CD4-positive, alpha-beta T cell treated with Interleukin-4 for 4 hours (primary cell): ENCODE measurements around the gene KRTAP9-1.
"Not testable (repeated sequence)": the region's sequence is repeated elsewhere in the genome, so short reads cannot be mapped to it uniquely, and the experiment has no call there.

Experiments used
- DNase-seq: peaks from one replicate; pipeline ENCODE4 v3.0.0-alpha.2; 2020

The KRTAP9-1 gene

DNA sequence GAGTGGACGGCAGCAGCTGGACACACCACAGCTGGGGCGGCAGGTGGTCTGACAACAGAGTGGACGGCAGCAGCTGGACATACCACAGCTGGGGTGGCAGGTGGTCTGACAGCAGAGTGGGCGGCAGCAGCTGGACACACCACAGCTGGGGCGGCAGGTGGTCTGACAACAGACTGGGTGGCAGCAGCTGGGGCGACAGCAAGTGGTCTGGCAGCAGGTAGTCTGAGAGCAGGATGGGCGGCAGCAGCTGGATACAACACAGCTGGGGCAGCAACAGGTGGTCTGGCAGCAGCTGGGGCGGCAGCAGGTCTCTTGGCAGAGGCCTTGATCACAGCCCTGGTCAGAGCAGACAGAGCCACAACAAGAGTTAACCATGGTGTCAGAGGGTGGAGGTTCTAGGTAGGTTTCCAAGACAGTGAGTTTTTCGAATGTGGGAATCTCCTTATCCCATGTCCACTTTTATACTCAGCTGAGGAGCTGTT is 5.2 kb upstream of the KRTAP9-1 start, which contains the start of gene KRTAP4-1:
Gene KRTAP4-1 (minus strand): TSS at position 432 of the 482 bp plus-strand sequence. CDS start 57 bp downstream, at position 375.
- DNase-seq = no peak

DNA sequence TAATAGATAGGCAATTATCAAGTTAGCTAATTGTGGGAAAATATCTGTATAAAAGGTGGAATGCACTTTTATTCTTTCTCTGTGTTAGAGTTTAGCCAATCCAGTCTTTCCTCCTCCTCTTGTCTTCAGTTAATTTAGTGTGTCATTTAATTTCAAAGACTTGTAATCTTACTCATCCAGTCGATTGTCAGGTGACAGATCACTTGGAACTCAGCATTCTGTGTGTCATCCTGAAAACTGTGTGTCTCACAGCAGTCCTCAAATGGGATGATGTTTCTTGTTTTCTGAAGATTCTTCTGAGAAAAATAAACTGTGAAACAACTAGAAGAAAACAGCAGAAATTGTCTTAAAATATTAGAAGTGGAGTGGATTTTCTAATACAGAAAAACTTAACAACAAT is 4.7 kb upstream of the KRTAP9-1 start:
- no peak for DNase-seq

DNA sequence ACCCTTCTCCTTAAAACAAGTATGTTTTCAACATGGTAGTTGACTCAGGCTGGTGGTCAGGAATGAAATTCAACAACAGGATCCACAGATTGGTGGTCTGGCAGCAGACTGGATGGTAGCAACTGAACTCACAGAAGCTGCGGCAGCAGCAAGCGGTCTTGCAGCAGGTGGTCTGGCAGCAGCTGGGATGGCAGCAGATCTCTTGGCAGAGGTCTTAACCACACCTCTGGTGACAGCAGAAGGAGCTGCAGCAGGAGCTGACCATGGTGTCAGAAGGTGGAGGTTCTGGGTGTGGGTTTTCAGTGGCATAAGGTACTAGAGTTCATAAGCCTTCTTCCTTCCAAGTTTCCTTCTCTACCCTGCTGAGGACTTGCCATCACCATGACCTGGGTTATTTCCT is 2.8 kb upstream of the KRTAP9-1 start:
- DNase-seq = no peak

DNA sequence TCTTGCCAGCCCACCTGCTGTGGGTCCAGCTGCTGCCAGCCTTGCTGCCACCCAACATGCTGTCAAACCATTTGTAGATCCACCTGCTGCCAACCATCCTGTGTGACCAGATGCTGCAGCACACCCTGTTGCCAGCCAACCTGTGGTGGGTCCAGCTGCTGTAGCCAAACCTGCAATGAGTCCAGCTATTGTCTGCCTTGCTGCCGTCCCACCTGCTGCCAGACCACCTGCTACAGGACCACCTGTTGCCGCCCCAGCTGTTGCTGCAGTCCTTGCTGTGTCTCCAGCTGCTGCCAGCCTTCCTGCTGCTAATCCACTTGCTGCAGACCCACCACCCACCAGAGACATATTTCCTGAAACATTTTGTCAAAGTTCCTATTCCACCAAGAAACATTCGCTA is 641 bp downstream of the KRTAP9-1 start:
- no peak for DNase-seq

DNA sequence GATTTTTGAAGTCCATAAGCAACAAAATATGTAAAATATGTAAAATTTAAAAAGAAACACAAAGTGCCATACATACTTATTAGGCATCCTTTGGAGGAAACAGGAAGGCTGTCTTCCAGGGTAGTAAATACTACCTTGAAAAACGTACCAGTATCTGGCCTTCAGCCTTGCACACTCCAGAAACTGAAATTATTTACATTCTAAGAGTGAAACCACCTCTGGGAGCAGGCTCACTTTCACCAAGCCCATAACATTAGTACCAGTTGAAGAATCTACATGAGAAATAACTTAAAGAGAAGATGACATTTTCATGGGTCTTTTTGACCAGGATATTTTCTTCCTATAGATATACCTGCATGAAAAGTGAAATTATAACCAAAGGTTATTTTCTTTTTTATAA is 6.4 kb downstream of the KRTAP9-1 start:
- no peak for DNase-seq

DNA sequence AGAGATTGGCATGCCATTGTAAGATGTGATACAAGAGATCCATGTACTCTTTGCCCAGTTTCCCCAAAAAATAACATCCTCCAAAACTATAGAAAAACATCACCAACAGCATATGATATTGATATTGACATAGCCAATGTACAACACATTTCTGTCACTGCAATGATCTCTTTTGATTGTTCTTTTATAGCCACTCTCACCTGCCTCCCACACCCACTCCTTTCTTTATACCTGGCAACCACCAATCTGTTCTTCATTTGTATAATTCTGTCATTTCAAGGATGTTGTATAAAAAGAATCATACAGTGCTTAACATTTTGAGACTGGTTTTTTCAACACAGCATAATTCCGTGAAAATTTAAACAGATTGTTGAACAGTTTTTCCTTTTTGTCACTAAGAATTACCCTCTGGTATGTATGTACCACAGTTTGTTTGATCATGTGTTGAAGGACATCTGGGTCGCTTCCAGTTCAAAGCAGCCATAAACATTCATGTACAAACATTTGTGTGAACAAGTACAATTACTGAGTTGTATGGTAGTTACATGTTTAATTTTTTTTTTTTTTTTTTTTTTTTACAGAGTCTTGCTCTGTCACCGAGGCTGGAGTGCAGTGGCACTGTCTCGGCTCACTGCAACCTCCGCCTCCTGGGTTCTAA is 9.9 kb downstream of the KRTAP9-1 start:
- no peak for DNase-seq

DNA sequence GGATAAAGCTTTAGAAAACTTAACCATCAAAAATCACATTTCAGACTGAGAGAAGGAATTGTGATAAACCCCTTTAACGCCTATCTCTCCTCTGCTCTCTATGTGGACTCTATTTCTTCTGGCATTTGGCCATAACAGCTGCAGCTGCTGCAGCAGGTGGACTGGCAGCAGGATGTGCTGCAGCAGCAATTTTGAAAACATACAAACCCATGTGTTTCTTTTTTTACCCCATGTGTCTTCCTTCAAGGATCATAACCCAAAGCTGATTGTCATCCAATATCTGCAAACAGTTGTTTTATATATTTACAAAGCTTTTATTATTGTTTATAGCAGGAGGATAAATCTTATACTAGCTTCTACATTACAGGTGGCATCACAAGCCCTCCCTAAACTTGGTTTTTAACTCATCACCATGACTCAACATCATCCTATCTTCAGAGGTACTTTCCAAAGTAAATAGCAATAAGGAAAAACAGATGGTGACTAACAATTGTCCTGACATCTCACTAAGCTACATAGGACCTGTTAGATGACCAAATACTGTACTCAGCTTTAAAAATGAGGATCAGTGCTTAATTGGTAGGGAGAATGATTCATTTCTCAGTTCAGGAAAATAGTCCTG is 22.3 kb downstream of the KRTAP9-1 start:
- DNase-seq = no peak

DNA sequence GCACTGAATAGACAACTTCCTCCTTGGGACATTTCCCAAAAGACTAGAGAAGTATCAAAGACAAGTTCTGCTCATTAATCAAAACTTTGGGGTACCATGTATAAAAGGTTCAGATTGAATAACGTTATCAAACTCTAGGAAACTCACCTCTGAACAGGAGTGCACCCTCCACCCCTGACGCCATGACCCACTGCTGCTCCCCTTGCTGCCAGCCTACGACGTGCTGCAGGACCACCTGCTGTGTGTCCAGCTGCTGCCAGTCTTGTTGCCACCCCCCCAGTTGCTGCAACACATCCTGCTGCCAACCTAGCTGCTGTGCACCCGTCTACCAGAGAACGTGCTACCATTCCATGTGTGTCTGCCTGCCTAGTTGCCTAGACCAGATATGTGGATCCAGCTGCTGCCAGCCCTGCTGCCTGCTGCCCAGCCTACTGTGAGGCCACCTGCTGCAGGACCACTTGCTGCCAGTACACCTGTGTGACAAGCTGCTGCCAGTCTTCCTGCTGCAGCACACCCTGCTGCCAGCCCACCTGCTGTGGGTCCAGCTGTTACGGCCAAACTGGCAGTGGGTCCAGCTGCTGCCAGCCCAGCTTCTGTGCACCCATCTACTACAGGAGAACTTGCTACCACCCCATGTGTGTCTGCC is 23.0 kb downstream of the KRTAP9-1 start:
- no peak for DNase-seq

DNA sequence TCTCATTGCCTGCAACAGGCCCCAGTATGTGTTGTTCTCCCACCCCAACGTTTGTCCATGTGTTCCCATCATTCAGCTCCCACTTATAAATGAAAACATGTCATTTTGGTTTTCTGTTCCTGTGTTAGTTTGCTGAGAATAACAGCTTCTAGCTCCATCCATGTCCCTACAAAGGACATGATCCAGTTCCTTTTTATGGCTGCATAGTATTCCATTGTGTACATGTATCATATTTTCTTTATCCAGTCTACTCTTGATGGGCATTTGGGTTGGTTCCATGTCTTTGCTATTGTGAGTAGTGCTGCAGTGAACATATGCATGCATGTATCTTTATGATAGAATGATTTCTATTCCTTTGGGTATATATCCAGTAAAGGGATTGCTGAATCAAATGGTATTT is 26.0 kb downstream of the KRTAP9-1 start:
- DNase-seq = no peak

DNA sequence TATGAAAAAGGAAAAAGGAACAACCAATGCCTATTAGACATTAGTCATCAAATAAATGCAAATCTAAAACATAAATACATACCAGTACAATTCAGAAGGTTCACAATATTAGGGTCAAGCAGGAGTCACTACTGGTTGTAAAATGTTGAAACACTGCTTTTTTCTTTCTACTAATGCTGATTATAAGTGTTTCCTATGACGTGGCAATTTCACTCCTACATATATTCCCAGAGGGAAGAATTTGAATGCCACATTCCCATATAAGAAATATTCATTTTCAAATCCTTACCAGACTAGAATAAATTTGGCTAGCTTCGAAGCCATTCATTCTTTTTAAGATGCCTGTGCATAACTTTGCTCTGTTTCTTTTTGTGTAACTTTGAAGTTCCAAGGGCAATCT is 34.1 kb downstream of the KRTAP9-1 start:
- no peak for DNase-seq

DNA sequence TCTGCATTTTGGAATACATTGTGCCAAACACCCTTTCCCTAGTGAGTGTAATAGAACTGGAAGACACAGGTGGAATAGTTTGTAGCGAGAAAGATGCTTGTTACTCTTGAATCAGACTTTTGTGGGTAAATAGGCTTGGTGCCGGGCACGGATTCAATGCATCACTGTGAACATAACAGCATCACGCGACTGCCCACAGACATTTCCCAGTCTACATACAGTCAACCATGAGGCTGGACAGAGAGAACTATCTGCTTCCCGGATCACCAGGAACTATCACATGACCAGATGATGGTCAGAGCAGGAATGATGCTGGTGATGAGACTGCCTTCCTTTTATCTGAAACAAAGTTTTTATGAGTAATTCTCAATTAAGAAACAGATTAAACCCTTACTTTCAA is 36.4 kb downstream of the KRTAP9-1 start:
- DNase-seq = no peak

DNA sequence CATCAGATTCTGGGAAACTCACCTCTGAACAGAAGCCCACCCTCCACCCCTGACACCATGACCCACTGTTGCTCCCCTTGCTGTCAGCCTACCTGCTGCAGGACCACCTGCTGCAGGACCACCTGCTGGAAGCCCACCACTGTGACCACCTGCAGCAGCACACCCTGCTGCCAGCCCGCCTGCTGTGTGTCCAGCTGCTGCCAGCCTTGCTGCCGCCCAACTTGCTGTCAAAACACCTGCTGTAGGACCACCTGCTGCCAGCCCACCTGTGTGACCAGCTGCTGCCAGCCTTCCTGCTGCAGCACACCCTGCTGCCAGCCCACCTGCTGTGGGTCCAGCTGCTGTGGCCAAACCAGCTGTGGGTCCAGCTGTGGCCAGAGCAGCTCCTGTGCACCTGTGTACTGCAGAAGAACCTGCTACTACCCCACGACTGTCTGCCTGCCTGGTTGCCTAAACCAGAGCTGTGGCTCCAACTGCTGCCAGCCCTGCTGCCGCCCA is 37.0 kb downstream of the KRTAP9-1 start, which contains the start of gene KRTAP9-2:
Gene KRTAP9-2 (plus strand): TSS at position 51 of the 498 bp plus-strand sequence. CDS start 7 bp downstream, at position 58.
- not testable (repeated sequence) for DNase-seq

DNA sequence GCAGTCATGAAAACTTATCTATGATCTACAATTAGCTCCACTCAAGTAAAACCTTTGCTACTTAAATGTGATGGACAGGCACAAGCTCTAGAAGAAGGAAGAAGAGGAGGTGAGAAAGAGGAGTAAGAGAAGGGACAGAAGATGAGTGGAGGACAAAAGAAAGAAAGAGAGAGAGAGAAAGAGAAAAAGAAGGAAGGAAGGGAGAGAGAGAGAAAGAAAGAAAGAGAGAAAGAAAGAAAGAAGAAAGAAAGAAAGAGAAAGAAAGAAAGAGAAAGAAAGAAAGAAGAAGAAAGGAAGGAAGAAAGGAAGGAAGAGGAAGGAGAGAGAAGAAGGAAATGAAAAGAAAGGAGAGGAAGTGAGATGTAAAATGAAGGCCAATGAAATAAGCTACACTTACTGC is 40.4 kb downstream of the KRTAP9-1 start:
- no peak for DNase-seq

DNA sequence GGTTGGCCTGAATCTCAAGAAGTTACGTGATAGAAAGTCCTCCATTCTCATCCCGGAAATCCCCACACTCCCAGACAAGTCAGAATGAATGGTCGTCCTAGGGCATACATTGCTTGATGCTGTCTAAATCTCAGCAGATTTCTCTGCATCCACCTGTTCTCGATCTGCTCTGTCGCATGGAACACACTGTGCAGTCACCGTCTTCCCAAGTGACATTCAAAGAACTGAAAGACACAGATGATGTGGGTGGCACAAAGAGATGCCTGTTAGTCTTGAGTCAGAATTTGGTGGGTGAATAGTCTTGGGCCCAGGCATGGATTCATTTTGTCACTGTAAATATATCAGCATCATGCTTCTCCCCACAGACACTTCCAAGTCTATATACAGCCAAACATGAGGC is 42.0 kb downstream of the KRTAP9-1 start:
- DNase-seq = no peak

DNA sequence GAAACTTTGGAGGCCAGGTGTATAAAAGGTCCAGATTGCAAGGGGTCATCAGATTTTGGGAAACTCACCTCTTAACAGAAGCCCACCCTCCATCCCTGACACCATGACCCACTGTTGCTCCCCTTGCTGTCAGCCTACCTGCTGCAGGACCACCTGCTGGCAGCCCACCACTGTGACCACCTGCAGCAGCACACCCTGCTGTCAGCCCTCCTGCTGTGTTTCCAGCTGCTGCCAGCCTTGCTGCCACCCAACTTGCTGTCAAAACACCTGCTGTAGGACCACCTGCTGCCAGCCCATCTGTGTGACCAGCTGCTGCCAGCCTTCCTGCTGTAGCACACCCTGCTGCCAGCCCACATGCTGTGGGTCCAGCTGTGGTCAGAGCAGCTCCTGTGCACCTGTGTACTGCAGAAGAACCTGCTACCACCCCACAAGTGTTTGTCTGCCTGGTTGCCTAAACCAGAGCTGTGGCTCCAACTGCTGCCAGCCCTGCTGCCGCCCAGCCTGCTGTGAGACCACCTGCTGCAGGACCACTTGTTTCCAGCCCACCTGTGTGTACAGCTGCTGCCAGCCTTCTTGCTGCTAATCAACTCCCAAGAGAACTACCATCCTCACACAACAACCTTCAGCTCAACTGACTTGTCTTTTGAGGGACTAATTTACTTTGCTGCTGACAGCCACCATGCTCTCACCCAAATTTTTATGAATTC is 42.9 kb downstream of the KRTAP9-1 start, which contains the start of gene KRTAP9-3:
Gene KRTAP9-3 (plus strand): TSS at position 51 of the 707 bp plus-strand sequence. CDS start 53 bp downstream, at position 104.
- DNase-seq = not testable (repeated sequence)

DNA sequence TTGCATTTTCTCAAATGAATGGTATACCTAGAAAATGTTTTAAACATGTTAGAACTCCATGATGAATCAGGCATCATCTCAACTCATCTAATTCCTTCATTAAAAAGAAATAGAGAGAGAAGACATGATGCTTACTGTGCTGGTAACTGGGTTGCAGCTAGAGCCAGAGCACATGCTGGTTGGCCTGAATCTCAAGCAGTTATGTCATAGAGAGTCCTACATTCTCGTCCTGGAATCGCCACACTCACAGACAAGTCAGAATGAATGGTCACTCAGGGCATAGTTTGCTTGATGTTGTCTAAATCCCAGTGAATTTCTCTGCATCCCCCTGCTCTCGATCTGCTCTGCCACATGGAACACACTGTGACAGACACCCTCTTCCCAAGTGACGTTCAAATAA is 47.4 kb downstream of the KRTAP9-1 start:
- not testable (repeated sequence) for DNase-seq

DNA sequence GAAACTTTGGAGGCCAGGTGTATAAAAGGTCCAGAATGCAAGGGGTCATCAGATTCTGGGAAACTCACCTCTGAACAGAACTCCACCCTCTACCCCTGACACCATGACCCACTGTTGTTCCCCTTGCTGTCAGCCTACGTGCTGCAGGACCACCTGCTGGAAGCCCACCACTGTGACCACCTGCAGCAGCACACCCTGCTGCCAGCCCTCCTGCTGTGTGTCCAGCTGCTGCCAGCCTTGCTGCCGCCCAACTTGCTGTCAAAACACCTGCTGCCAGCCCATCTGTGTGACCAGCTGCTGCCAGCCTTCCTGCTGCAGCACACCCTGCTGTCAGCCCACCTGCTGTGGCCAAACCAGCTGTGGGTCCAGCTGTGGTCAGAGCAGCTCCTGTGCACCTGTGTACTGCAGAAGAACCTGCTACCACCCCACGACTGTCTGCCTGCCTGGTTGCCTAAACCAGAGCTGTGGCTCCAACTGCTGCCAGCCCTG is 48.3 kb downstream of the KRTAP9-1 start, which contains the start of gene KRTAP9-8:
Gene KRTAP9-8 (plus strand): TSS at position 51 of the 489 bp plus-strand sequence. CDS start 53 bp downstream, at position 104.
- DNase-seq = not testable (repeated sequence)
